Measurements from ENCODE around the gene GANAB.
"Not testable (repeated sequence)": the region's sequence is repeated elsewhere in the genome, so short reads cannot be mapped to it uniquely, and the experiment has no call there.

GANAB gene

DNA sequence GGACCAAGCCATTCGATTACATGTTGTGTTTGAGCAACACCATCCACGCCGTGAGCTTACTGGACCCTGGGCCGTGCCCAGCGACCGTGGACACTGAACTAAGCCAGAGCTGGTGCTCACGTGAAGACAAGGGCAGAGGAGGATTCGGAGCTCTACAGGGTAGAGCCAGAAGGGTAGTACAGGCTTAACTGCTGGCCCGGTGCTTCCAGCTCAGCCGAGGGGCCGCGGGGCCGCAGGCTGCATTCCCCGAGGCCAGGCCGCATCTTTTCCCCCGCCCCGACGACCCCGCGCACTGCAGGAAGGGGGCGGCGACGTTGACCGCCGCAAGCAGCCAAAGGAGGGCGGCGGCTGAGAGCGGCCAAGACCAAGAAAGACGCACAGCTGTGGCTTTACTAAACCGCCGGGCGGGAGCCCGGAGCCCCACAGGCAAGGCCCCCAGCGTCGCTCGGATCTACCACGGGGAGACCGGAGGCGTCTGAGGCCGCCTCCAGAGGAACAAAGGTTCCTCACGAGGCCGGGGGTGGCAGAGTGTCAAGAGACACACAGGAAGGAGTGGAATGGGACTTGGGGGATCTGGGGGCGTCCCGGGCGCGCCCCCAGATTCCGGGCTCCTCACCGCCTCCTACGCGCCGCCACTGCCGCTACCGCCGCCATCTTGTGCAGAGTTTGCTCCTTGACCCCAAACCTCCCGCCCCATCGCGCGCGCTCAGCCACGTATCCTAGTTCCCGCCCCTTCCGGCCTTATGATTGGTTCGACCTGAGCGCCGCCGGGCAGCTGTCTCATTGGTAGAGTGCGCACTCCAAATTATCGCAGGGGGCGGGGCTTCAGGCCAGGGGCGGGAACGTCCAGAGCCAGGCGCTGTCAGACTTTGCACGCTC, at the start of gene GANAB:
GANAB (minus strand) TSS at position 668 of the 879 bp plus-strand sequence; CDS start at position 654, 14 bp downstream.
- peak; percentile 99 for DNase-seq (ENCODE audit: low read depth)

DNA sequence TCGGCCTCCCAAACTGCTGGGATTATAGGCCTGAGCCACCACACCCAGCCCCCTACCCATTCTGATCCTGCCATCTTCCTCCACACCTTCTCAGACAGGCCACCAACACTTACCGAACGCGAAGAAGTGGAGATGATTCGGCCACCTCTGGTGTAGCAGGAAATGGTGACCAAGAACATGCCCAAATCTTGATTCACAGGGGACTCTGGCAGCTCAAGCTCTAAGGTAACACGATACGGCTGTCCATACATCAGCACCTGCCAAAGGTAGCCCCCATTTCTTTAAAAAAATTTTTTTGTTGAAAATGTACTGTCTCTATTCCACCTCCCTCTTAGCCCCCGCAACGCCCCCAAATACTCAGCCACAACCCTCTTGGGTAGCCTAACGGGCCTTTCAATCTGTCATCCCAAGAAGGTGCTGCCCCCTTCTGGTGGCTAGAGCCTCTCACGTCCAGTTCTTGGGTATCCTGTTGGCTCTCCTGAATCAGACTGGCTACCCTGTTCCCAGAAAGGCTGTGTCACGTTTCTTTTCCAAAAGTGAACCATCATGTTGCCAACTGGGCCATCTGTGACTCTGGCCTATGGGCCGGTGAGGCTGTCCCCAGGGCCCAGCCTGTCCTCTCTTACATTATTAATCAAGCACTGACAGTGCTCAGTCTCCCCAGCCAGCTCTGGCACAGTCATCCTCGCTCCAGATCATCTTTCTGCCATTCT, 48.2 kb upstream of the GANAB start:
- peak; percentile 79 for DNase-seq (ENCODE audit: low read depth)

DNA sequence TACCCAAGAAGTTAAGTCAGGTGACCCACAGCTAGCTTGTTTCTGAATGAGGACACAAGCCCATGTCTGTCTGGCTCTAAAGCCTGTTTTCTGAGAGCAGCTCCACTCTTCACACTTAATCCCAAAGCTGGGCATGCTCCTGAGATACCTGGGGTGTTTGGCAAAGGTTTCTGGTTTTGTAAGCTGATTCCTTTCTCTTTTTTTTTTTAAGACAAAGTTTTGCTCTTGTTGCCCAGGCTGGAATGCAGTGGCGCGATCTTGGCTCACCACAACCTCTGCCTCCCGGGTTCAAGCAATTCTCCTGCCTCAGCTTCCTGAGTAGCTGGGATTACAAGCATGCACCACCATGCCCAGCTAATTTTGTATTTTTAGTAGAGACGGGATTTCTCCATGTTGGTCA, 47.2 kb upstream of the GANAB start:
- not testable (repeated sequence) for DNase-seq (ENCODE audit: low read depth)

DNA sequence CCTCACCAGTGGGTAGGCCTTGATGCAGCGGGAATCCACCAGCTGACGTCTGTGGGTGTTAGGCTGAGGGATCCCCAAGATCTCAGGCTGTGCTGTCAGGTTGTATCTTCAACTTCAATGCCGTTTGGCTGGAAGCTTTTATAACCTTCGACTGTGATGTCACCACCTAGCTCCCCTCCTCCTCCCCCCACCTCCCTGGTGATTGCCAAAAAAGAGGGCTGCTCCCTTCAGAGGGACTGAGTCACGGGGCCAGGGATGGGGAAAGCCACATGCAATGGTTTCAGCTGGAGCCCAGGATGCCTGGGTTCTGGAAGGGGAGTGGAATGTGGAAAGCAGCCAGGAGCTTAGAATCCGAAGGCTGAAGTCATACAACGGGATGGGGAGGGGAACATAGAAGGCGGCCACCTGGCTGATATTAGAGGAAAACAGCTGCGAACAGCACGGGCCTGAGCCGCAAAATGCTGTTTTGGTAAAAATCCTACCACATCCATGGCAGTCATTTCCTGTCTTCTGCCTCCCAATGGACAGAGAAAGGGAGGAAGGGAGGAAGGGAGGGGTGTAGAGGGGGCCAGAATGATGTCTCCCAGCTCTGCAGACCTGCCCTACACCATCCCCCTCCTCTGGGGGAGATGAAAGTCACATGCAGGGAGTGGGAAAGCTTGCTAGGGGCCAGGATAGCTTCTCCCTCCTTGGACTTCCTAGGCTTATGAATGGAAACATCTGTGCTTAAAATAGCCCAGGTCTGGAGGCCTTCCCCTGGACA, 43.2 kb upstream of the GANAB start, which contains the start of gene LRRN4CL:
LRRN4CL (minus strand) TSS at position 110 of the 763 bp plus-strand sequence. CDS start 1,022 bp downstream, outside the sequence.
- peak; percentile 80 for DNase-seq (ENCODE audit: low read depth)

DNA sequence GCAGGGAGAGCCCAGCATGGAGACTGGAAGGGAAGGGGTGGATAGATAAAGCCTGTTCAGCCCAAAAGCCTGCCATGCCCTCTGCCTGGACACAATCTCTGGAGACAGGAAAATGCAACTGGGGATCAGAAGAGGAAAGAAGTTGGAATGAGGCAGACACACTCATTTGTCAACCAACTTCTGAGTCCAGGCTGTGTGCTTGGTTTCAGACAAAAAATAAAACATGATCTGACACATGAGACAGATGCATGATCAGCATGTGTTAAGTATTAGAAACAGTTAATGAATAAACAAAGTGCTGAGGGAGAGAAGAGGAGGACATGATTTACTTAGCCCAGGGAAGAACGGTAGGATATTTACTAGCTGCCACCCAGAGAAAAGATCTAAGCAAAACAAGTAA, 42.1 kb upstream of the GANAB start:
- DNase-seq (ENCODE audit: low read depth): no peak

DNA sequence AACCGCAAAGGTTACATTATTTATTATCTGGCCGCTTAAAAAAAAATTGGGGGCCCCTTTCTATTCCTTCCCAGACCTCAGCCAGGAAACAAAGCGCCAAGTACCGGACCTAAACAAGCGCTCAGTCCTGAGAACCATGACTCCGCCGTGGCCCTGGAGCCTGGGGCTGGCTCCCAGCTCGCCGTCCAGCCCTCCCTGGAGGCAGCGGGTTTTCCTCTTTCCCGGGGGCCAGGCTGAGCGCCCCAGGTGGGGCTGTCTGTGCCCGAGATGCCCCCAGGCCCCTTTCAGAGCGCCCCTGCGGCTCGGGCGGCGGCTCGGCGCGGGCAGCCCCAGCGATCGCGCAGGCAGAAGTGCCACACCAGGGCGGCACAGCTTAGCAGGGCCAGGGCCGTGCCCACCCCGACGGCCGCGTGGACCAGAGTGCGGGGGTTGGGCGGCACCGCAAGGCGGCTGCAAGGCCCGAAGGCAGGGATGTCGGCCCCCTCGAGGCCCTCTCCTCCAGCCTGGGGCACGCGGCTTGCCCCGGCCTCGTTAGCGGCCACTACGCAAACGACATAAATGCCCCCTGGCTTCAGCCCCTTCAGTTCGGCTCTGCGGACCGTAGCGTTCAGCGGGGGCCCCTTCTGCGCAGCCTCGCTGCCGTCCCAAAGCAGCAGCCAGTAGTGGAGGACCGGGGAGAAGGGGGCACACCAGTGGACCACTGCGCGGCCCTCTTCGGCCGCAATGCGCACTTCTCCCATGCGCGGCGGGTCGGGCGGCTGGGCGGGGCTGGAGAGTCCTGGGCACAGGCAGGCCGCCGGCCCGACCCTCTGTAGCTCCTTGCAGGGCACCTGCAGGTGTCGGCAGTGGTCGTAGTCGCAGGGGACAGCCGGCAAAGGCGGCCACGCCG, 41.3 kb upstream of the GANAB start:
- no peak for DNase-seq (ENCODE audit: low read depth)

DNA sequence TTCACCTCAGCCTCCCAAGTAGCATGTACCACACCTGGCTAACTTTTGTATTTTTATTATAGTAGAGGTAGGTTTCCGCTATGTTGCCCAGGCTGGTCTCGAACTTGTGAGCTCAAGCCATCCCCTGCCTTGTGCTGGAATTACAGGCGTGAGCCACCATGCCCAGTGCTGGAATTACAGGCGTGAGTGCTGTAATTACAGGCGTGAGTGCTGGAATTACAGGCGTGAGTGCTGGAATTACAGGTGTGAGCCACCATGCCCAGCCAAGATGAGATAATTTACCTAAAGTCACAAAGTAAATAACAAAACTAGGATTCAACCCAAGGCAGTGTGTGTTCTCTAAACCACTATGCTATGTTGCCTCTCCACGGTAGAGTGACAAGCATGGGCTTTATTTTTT, 36.1 kb upstream of the GANAB start:
- no peak for DNase-seq (ENCODE audit: low read depth)

DNA sequence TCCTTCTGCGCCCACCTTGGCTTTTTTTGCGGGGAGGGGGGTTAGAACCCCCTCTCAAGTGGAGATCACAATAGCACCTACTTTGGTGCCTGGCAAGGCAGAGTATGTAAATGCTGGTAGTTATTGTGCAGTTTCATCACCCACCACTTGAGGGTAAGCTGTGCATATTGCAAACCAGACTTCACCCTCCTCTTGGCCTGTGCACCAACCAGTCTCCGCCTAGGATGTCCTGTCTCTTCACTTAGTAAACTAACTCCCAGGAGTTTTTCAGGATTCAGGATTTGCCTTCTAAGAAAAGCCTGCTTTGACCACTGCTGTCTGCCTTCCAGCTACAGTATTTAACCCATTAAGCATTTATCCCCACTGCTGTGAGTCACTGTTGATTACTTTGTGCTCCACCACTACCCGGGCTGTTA, 34.4 kb upstream of the GANAB start:
- peak; percentile 82 for DNase-seq (ENCODE audit: low read depth)

DNA sequence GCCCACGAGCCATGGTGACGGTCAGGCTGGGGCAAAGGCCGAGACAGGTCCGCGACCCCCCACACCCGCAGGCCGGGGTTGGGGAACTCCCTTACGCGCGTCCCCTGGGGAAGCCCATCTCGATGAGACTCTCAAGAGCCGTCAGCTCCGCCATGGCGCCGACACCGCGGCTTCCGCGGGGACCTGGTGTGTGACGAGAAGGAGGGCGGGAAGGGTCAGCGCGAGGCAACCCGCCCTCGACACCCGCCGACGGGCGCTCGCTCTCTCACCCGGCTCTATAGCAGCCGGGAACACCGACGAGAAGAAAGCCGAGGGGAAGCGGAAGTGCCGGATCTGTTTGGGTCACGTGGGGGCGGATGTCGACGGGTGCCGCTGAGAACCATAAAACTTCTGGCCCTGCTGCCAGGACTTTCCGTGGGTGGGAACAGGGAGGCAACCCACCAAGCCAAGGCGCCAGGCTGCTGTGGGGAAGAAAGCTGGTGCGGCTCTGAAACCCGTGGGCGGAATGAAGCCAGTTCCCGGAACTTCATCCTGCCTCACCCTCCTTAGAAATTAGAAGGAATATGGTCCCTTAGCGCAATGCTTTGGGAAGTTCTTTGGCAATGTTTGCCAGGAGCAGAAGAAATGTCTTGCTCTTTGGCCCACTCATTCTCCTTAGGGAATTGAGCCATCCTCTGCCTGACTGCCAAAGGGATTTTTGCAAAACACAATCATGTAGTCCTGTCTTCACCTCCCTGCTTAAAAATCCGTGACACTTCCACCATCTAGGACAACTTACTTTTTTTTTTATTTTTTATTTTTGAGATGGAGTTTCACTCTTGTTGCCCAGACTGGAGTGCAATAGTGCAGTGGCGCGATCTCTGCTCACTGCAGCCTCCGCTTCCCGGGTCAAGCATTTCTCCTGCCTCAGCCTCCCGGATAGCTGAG, 32.6 kb upstream of the GANAB start, which contains the start of gene UBXN1:
UBXN1 (minus strand) TSS at position 304 of the 927 bp plus-strand sequence; CDS start at position 154, 150 bp downstream.
- DNase-seq (ENCODE audit: low read depth): peak; percentile 87

DNA sequence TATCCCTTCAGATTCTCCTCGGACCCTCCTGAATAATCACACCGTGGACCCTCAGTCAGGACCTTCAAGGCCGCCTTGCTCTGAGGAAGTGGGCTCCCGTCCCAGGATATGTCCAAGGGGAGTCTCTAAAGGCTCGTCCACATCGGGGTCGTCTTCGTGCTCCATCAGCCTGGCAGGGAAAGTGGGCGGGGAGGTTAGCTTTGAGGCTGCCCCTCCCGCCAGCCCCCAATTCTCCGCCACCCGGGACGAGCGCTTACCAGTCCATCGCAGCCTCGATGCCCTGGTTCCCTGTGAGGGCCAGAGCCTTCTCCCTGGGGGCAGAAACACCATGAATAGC, 32.0 kb upstream of the GANAB start:
- DNase-seq (ENCODE audit: low read depth): no peak

DNA sequence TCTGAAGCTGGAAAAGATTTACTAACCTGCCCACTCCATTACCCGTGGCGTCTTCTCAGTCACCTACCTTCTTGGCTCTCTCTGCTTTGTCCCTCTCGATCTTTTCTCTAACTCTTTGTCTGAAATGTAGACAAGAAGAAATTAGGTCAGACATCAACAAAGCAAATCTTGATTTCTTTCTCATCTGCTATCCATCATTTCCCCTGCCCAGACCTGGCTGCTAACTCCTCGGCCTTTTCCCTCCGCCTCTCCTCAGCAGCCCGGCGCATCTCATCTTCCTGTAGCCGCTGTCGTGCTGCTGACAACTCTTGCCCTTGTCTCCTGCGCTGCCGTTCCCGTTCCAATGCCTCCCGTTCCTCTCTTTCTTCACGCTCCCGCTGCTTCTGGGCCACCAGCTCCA, 31.3 kb upstream of the GANAB start:
- DNase-seq (ENCODE audit: low read depth): no peak

DNA sequence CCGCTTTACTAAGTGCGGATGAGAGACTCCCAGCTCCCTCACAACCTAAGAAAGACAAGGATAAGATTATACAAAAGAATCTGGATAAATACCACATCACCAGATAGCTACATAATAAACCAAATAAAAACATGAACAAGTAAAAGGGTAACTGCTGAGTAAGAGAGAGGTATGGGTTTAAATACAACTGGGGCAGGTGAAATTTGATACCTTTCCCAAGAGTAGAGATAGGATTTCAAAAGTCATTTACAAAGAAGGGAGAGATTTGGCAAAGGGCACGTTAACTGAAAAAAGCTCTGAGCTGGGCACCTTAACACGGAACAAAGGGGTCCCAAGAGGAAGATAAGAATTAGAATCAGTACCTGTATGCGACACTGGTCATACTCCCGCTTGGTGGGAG, 30.7 kb upstream of the GANAB start:
- no peak for DNase-seq (ENCODE audit: low read depth)

DNA sequence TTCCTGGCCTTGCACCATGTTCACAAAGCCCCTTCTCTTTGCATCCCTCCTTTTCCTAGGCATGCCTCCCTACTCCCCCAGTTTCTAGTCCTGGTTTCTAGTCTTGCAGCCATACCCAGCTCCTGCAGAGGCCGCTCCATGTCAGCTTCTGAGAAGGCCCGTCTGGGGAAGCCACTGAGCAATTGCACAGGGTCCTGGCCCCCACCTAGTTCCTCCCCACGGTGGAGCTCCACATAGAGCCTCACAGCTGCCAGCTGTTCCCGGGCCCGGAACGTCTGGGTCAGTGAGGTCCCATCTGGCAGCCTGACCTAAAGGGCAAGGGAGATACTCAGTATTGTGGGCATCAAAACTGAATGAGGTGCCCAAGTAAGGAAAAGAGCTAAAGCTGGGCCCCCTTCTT, 30.3 kb upstream of the GANAB start:
- no peak for DNase-seq (ENCODE audit: low read depth)

DNA sequence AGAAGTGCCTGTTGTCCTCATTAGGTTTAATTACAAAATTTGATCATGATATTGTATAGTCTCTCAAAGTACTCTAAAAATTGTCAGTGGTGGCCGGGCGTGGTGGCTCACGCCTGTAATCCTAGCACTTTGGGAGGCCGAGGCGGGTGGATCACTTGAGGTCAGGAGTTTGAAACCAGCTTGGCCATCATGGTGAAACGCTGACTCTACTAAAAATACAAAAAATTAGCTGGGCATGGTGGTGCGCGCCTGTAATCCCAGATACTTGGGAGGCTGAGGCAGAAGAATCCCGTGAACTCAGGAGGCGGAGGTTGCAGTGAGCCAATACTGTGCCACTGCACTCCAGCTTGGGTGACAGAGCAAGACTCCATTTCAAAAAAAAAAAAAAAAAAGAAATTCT, 29.0 kb upstream of the GANAB start:
- not testable (repeated sequence) for DNase-seq (ENCODE audit: low read depth)

DNA sequence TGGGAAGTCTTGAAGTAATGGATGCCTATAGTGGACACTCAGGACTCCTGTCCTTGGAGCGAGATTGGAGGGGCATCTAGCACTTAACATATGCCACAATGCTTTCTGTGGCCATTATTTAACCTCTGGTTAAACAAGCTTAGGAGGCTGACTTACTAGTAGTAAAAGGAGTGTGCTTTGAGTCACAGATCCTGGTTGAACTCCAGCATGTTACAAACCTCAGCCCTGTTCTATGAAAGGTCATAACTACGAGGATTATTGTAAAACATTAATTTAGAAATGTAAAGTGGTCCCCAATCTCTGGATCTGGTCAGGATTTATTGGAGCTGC, 26.7 kb upstream of the GANAB start:
- peak; percentile 42 for DNase-seq (ENCODE audit: low read depth)

DNA sequence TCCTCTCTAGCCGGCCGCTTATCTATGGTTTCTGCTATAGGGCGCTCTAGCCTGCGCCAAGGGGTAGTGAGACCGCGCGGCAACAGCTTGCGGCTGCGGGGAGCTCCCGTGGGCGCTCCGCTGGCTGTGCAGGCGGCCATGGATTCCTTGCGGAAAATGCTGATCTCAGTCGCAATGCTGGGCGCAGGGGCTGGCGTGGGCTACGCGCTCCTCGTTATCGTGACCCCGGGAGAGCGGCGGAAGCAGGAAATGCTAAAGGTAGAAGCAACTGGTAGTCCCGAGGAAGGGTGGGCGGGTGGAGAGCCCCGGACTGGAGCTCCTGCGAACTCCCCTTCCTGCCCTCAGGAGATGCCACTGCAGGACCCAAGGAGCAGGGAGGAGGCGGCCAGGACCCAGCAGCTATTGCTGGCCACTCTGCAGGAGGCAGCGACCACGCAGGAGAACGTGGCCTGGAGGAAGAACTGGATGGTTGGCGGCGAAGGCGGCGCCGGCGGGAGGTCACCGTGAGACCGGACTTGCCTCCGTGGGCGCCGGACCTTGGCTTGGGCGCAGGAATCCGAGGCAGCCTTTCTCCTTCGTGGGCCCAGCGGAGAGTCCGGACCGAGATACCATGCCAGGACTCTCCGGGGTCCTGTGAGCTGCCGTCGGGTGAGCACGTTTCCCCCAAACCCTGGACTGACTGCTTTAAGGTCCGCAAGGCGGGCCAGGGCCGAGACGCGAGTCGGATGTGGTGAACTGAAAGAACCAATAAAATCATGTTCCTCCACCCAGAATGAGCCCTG, 25.4 kb upstream of the GANAB start, which contains the start of the genes LBHD1 and UQCC3:
LBHD1 (minus strand) TSS at position 660 of the 782 bp plus-strand sequence. CDS start 2,236 bp downstream, outside the sequence.
UQCC3 (plus strand) TSS at position 66 of the 782 bp plus-strand sequence; CDS start at position 139, 73 bp downstream.
- DNase-seq (ENCODE audit: low read depth): peak; percentile 88

DNA sequence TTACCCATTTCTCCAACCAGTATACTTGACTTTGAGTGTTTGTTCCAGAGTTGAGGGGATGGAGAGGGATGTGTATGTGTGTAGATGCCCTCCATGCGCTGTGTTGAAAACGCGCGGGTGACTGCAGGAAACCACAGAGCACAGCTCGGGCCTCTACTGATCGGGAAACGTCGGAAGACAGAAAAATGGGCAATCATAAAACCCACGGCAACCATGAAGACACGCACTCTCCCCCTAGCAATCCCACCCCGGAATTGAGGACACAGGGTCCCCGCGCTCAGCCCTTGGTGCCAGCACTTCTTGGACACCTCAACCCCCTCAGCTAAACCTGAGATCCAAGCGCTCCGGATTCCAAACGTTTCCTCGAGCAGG, 24.8 kb upstream of the GANAB start:
- DNase-seq (ENCODE audit: low read depth): no peak

DNA sequence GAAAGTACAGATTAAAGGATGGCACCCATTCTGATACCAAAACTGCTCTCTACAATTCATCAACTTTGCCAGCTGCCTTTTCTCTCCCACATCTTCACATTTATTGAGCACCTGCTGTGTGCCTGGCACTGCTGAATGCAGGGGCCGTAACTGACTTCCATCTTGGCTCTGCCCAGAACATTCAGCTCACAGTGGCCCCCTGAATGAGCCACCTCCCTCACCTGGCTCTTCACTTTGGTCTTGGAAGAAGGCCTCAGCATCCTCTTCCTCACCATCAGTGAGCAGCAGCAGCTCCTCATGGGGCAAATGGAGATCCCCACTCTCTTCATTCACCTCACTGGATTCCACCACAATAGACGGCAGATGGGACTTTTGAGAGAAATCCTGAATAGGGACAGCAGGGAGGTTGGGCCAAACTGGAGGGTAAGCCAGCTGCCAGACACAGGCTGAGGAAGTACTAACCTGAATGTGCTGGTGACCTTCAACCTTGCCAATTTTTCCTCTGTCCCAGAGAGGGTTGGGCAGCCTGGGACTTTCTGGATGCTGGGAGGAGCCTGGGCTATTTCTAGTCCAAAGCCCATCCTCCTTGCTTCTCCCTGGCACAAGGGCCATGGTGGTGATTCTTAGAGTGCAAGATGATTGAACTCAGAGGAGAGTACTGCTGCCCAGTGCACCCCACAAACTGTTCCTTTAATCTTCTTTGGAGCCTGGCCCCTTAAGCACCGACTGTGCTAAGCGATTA, 23.2 kb upstream of the GANAB start:
- DNase-seq (ENCODE audit: low read depth): no peak

DNA sequence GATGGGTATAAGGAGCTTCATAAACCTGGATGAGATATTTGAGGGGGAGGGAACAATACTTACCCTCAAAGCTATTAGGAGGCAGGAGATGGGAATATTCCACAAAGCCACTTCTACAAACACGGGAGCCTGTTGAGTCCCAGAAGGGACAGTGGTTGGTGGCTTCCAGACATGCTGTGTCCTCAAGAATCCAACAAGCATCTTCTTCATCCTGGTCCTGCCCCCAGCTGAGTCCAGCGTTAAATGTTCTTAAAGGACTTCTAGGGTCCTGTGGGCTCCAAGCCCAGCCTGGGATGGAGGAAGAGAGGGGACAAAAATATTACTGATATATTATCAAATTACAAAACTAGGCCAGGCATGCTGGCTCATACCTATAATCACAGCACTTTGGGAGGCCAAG, 21.0 kb upstream of the GANAB start:
- no peak for DNase-seq (ENCODE audit: low read depth)

Measured in iris pigment epithelial cell (primary cell).